Stimulated activated CD4-positive, alpha-beta T cell treated with anti-CD3 and anti-CD28 coated beads, Interleukin-12 subunit alpha, Interleukin-12 subunit beta, amount 100 ng/mL, for 4 hours (primary cell): ENCODE measurements around the gene ANKS1A.

Source experiments
- DNase-seq: peaks from one replicate; pipeline ENCODE4 v3.0.0-alpha.2; 2020

Gene ANKS1A

GRCh38 chr6:35073211-35073610 lies 184.2 kb downstream of the ANKS1A start:
- DNase-seq = no peak

- no peak for DNase-seq
Observed at GRCh38 chr6:35073766-35074471, 184.9 kb downstream of the ANKS1A start.

- DNase-seq = no peak
Observed at GRCh38 chr6:35076997-35077712, 188.1 kb downstream of the ANKS1A start.

- no peak for DNase-seq
Observed at GRCh38 chr6:35077713-35078105, 188.7 kb downstream of the ANKS1A start.

GRCh38 chr6:35078226-35078850 lies 189.3 kb downstream of the ANKS1A start:
- DNase-seq = no peak

- no peak for DNase-seq
Observed at GRCh38 chr6:35078896-35079295, 189.8 kb downstream of the ANKS1A start.

GRCh38 chr6:35079311-35080000 lies 190.4 kb downstream of the ANKS1A start:
- no peak for DNase-seq

GRCh38 chr6:35080016-35080680 lies 191.1 kb downstream of the ANKS1A start:
- DNase-seq = no peak

GRCh38 chr6:35080821-35081425 lies 191.9 kb downstream of the ANKS1A start:
- no peak for DNase-seq

GRCh38 chr6:35081426-35081851 lies 192.4 kb downstream of the ANKS1A start:
- DNase-seq = no peak

GRCh38 chr6:35082046-35082732 lies 193.1 kb downstream of the ANKS1A start:
- DNase-seq = no peak

- no peak for DNase-seq
Observed at GRCh38 chr6:35082733-35083403, 193.8 kb downstream of the ANKS1A start.

GRCh38 chr6:35083507-35083906 lies 194.5 kb downstream of the ANKS1A start:
- DNase-seq = no peak

- no peak for DNase-seq
Observed at GRCh38 chr6:35084041-35084491, 195.0 kb downstream of the ANKS1A start.

GRCh38 chr6:35084511-35085203 lies 195.6 kb downstream of the ANKS1A start:
- no peak for DNase-seq

- DNase-seq = no peak
Observed at GRCh38 chr6:35085359-35086281, 196.6 kb downstream of the ANKS1A start.

- DNase-seq = no peak
Observed at GRCh38 chr6:35086282-35086632, 197.2 kb downstream of the ANKS1A start.

- no peak for DNase-seq
Observed at GRCh38 chr6:35086636-35087360, 197.7 kb downstream of the ANKS1A start.
